HG03066 (cell line): ENCODE measurements around the gene CCDC160.

Source experiments
- ATAC-seq: cut with Tn5 transposase; IDR thresholded peaks from one replicate; pipeline ENCODE4 v1.9.1; 2021; ENCODE audit warnings: low read depth; ENCODE audit not compliant: unreplicated experiment

Gene CCDC160

GRCh38 chrX:134294548-134294947 is 57.6 kb downstream of the CCDC160 start:
- ATAC-seq: no peak
